ENCODE data around the gene VIPR1.

The VIPR1 gene

GRCh38 chr3:42490243-42490642 is 12.2 kb upstream of the VIPR1 start:
- Histone ChIP-seq H3K9me3 (ENCODE audit: control insufficient read depth, insufficient read depth, low read length) (no peaks in the 10 kb centered on the region), H3K4me2 (ENCODE audit: low read length) (peak overlapping the region; percentile 37), H3K36me3 (ENCODE audit: control insufficient read depth, low read length) (no peaks in the 10 kb centered on the region), H3F3A (ENCODE audit: control insufficient read depth, insufficient read depth) (no peaks in the 10 kb centered on the region), H3K4me1 (ENCODE audit: control insufficient read depth, low read length) (peaks cover 33% of the 10 kb centered on the region), H3K79me2 (ENCODE audit: control insufficient read depth, low read length) (no peaks in the 10 kb centered on the region), H3K27me3 (ENCODE audit: control insufficient read depth, low read length) (no peaks in the 10 kb centered on the region), H3K4me3 (ENCODE audit: low read length) (no peak overlapping the region), H3K9me2 (replicated peaks; ENCODE audit: control insufficient read depth, low read length) (no peaks in the 10 kb centered on the region), H3K27ac (ENCODE audit: low read depth, low read length) (no peak overlapping the region), H4K20me1 (ENCODE audit: control insufficient read depth, insufficient read depth, low read depth, low read length) (no peaks in the 10 kb centered on the region)
- TF ChIP-seq CTCF (IDR thresholded peaks at IDR 0.05; ENCODE audit: low read depth, low read length, poor library complexity, severe bottlenecking) (no peak), EZH2phosphoT487 (IDR thresholded peaks at IDR 0.05; ENCODE audit: borderline replicate concordance, low read length) (no peak)

DNA sequence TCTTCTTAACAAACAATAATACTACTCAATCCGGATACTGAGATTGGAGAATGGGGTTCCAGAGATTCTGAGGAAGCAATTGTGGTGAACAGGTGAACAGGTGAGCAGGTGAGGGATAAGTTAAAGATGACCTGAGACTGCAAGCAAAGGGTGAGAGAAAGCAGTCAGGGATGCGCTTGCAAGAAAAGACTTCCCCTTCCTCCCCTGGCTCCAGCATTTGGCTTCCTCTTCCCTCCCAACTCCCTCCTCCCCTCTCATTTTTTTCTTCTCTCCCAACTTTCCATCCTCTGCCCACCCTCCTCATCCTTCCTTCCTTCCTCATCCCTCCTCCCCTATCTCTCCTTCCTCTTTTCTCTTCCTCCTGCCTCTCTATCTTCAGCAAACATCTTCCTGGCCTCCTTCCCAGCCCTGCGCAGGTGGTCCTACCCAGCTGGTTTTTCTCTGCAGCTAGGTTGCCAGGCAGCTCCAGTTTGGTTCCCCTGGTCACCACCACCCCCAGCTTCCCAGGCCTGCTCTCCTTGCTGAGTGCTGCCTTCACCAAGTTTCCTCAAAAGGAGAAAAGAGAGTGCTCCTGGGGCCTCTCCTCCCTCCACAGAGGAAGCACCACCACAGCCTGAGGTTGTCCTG is 10.4 kb upstream of the VIPR1 start:
- TF ChIP-seq CTCF (IDR thresholded peaks at IDR 0.05; ENCODE audit: low read depth, low read length, poor library complexity, severe bottlenecking) (no peak), EZH2phosphoT487 (IDR thresholded peaks at IDR 0.05; ENCODE audit: borderline replicate concordance, low read length) (no peak)
- H3K9me3 ChIP-seq (ENCODE audit: control insufficient read depth, insufficient read depth, low read length), result no peaks in the 10 kb centered on the region

GRCh38 chr3:42492508-42493080 is 9.8 kb upstream of the VIPR1 start:
- H3K4me3 ChIP-seq (ENCODE audit: low read length), result no peak overlapping the region
- H3K9me3 ChIP-seq (ENCODE audit: control insufficient read depth, insufficient read depth, low read length), result no peaks in the 10 kb centered on the region
- no peaks in the 10 kb centered on the region for H4K20me1 ChIP-seq (ENCODE audit: control insufficient read depth, insufficient read depth, low read depth, low read length)
- H3K36me3 ChIP-seq (ENCODE audit: control insufficient read depth, low read length), result no peaks in the 10 kb centered on the region
- no peaks in the 10 kb centered on the region for H3K79me2 ChIP-seq (ENCODE audit: control insufficient read depth, low read length)
- peaks cover 33% of the 10 kb centered on the region for H3K4me1 ChIP-seq (ENCODE audit: control insufficient read depth, low read length)
- H3K27ac ChIP-seq (ENCODE audit: low read depth, low read length), result no peak overlapping the region
- H3K27me3 ChIP-seq (ENCODE audit: control insufficient read depth, low read length), result no peaks in the 10 kb centered on the region
- TF ChIP-seq CTCF (IDR thresholded peaks at IDR 0.05; ENCODE audit: low read depth, low read length, poor library complexity, severe bottlenecking), result no peak
- no peak for TF ChIP-seq EZH2phosphoT487 (IDR thresholded peaks at IDR 0.05; ENCODE audit: borderline replicate concordance, low read length)
- H3F3A ChIP-seq (ENCODE audit: control insufficient read depth, insufficient read depth), result no peaks in the 10 kb centered on the region
- peak overlapping the region; percentile 39 for H3K4me2 ChIP-seq (ENCODE audit: low read length)
- H3K9me2 ChIP-seq (replicated peaks; ENCODE audit: control insufficient read depth, low read length), result no peaks in the 10 kb centered on the region

More for the DNA sequence above, 10.4 kb upstream of the VIPR1 start:
- H3K4me2 ChIP-seq (ENCODE audit: low read length), result peak overlapping the region; percentile 39
- H3K36me3 ChIP-seq (ENCODE audit: control insufficient read depth, low read length), result no peaks in the 10 kb centered on the region
- H3K4me1 ChIP-seq (ENCODE audit: control insufficient read depth, low read length), result peaks cover 33% of the 10 kb centered on the region
- H4K20me1 ChIP-seq (ENCODE audit: control insufficient read depth, insufficient read depth, low read depth, low read length), result no peaks in the 10 kb centered on the region
- H3K79me2 ChIP-seq (ENCODE audit: control insufficient read depth, low read length), result no peaks in the 10 kb centered on the region
- no peaks in the 10 kb centered on the region for H3F3A ChIP-seq (ENCODE audit: control insufficient read depth, insufficient read depth)
- H3K4me3 ChIP-seq (ENCODE audit: low read length), result no peak overlapping the region
- no peaks in the 10 kb centered on the region for H3K9me2 ChIP-seq (replicated peaks; ENCODE audit: control insufficient read depth, low read length)
- no peak overlapping the region for H3K27ac ChIP-seq (ENCODE audit: low read depth, low read length)
- H3K27me3 ChIP-seq (ENCODE audit: control insufficient read depth, low read length), result no peaks in the 10 kb centered on the region

All from DOHH2 (cell line).